Measurements from ENCODE around the gene TRAF3IP1. TPM values are rescaled to one million over a fixed set of nuclear protein-coding genes. Genes with fewer than 3 reads are reported as not detected.

Gene TRAF3IP1
- total and polyA plus RNA-seq, 2 of the 13 experiments (the other 11 are each of a cell fraction or from before 2014, with no cell fraction given) = 4.1 to 12.9 TPM

- TF ChIP-seq TCF12 (IDR thresholded peaks at IDR 0.05) = no peak
- TF ChIP-seq TCF12 (CRISPR knock-in tag; IDR thresholded peaks at IDR 0.05) = peak; percentile 83; the same call in 1 of the 2 replicates
- peak; percentile 71 for TF ChIP-seq REPIN1 (CRISPR knock-in tag; IDR thresholded peaks at IDR 0.05; ENCODE audit: borderline replicate concordance, low read depth)
- TF ChIP-seq ZNF136 (CRISPR knock-in tag; IDR thresholded peaks at IDR 0.05; ENCODE audit: low read depth) = no peak
Measured at GRCh38 chr2:238426568-238427434, 106.5 kb downstream of the TRAF3IP1 start, which contains the start of gene ASB1 (continued).

DNA sequence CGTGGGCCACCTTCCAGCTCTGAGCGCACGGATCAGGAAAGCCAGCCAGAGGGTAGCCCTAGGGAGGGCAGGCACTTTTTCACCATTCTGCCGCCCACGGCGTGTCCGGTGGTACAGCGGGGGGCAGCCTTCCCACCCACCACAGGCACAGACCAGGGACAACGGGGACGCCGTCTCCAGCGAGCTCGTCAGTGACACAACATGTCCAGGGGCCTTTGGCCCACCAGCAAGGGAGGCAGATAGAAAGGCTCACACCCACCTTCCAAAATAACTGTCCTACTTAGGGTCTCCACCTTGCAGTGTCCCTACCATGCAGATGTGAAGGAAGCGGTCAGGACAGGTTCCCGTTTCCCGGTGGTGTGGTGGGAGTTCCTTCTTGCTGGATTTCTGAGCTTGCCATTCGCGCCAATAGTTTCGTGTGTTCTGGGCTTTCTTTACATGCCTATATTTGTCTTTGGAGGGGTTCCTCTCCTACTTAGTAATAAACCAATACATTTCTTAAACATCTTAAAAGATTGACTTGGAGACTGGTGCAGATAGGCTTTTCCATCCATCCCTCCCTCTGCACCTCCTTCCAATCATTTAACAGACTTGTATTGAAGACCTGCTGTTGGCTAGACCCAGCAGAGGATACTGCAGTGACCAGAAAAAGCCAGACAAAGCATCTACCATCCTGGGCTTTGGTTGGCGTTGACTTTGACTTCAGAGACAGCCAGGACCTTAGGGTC, 107.3 kb downstream of the TRAF3IP1 start:
- ATAC-seq (peak; percentile 9), FAIRE-seq (no peak), DNase-seq (ENCODE audit: low spot score) (no peak)
- Histone ChIP-seq H3K36me3 (replicated peaks in 1 of 2; ENCODE audit: control insufficient read depth in 1 of 2, insufficient read depth in 2 of 2, low read length in 2 of 2) (peaks cover 7 to 13% of the 10 kb centered on the region in 2 experiments; a peak in 4 of 5 replicates), H3K9ac (ENCODE audit: insufficient read depth, low read depth, low read length) (peak overlapping the region; percentile 95), H3K4me3 (replicated peaks in 1 of 3; ENCODE audit: insufficient read depth in 1 of 3, low read depth in 2 of 3, low read length in 3 of 3) (peak overlapping the region; percentile 84 to 94 (median 92)), H4K20me1 (ENCODE audit: insufficient read depth, low read length) (peaks cover 16% of the 10 kb centered on the region), H3K27me3 (ENCODE audit: control insufficient read depth in 1 of 2, insufficient read depth in 2 of 2, low read length in 2 of 2) (no peaks in the 10 kb centered on the region; a peak in 1 of 5 replicates), H3K4me1 (ENCODE audit: insufficient read depth, low read length) (peaks cover 52% of the 10 kb centered on the region), H3K4me2 (ENCODE audit: low read depth, low read length) (peak overlapping the region; percentile 84), H3K79me2 (ENCODE audit: insufficient read depth, low read length) (peaks cover 55% of the 10 kb centered on the region), H3K9me3 (ENCODE audit: low read length) (no peaks in the 10 kb centered on the region), H3K27ac (ENCODE audit: extremely low read length, insufficient read depth, low read length) (peak overlapping the region; percentile 87), H2AFZ (ENCODE audit: low read length) (no peak overlapping the region)
- in situ Hi-C loops (cut with HindIII; ENCODE audit: extremely low pct_ligation_motif_present, low pct_unique_long_range_greater_than_20kb) (no loop called here), intact Hi-C loops (cut with micrococcal nuclease; ENCODE audit: unreplicated experiment) (no loop called here)
- POLR2A ChIA-PET = interaction anchor here (0.6 to 2.1 kb wide), 6 partner anchors 9 to 26 kb away, joined by 3 to 11 read pairs (median 4); no protein-coding TSS in a partner anchor
- 3% methylated on average over 19 of the region's 20 CpGs for WGBS (ENCODE audit: low lambda C conversion rate)
- CTCF ChIA-PET (ENCODE audit: low intra/inter-chr PET ratio, low total read pairs) = no interaction called here
- BruUV-seq (replicated peaks) = no TSS peak
- TF ChIP-seq NRL (CRISPR knock-in tag; IDR thresholded peaks at IDR 0.05; ENCODE audit: borderline replicate concordance) = 0 out of 2 replicates have a peak, but pooled peaks have one; percentile 89
- TF ChIP-seq, protein P1, sequence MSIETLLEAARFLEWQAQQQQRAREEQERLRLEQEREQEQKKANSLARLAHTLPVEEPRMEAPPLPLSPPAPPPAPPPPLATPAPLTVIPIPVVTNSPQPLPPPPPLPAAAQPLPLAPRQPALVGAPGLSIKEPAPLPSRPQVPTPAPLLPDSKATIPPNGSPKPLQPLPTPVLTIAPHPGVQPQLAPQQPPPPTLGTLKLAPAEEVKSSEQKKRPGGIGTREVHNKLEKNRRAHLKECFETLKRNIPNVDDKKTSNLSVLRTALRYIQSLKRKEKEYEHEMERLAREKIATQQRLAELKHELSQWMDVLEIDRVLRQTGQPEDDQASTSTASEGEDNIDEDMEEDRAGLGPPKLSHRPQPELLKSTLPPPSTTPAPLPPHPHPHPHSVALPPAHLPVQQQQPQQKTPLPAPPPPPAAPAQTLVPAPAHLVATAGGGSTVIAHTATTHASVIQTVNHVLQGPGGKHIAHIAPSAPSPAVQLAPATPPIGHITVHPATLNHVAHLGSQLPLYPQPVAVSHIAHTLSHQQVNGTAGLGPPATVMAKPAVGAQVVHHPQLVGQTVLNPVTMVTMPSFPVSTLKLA (IDR thresholded peaks at IDR 0.05) = no peak
- TF ChIP-seq ZNF460 (CRISPR knock-in tag; IDR thresholded peaks at IDR 0.05; ENCODE audit: borderline replicate concordance) = no peak
- no peak for TF ChIP-seq TEF (CRISPR knock-in tag; IDR thresholded peaks at IDR 0.05)
- TF ChIP-seq, protein P2, sequence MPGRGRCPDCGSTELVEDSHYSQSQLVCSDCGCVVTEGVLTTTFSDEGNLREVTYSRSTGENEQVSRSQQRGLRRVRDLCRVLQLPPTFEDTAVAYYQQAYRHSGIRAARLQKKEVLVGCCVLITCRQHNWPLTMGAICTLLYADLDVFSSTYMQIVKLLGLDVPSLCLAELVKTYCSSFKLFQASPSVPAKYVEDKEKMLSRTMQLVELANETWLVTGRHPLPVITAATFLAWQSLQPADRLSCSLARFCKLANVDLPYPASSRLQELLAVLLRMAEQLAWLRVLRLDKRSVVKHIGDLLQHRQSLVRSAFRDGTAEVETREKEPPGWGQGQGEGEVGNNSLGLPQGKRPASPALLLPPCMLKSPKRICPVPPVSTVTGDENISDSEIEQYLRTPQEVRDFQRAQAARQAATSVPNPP (CRISPR knock-in tag; IDR thresholded peaks at IDR 0.05) = no peak
- TF ChIP-seq CREM (IDR thresholded peaks at IDR 0.05) = no peak
- no peak for TF ChIP-seq CREM (CRISPR knock-in tag; IDR thresholded peaks at IDR 0.05)
- TF ChIP-seq GLMP (CRISPR knock-in tag; IDR thresholded peaks at IDR 0.05; ENCODE audit: borderline replicate concordance) = no peak
- no peak for TF ChIP-seq PCBP2 (optimal IDR thresholded peaks at IDR 0.05; ENCODE audit: low read depth, low read length, poor library complexity, severe bottlenecking)
- no peak for TF ChIP-seq ZNF343 (CRISPR knock-in tag; IDR thresholded peaks at IDR 0.05)
